GM12891 (cell line): ENCODE data around the gene MROH9.
"Not testable (repeated sequence)": the region's sequence is repeated elsewhere in the genome, so short reads cannot be mapped to it uniquely, and the experiment has no call there.

Source experiments
- DNase-seq: peaks from one replicate; pipeline ENCODE4 v3.0.0; 2011; ENCODE audit warnings: low spot score; ENCODE audit not compliant: insufficient read length
- FAIRE-seq: peaks from 2 replicates; lab custom pipeline; 2011; peaks lifted over from hg19 to GRCh38; lab: Jason Lieb, UNC
- PAX5 ChIP-seq: IDR thresholded peaks from 2 replicates; pipeline ENCODE4 v1.6.1; 2011; ENCODE audit warnings: low read length, moderate library complexity, mild to moderate bottlenecking; ENCODE audit not compliant: insufficient read depth, severe bottlenecking
- POLR2A ChIP-seq: IDR thresholded peaks from 2 replicates; pipeline ENCODE4 v1.6.1; 2011; ENCODE audit warnings: low read depth, low read length, control low read depth
- POLR2AphosphoS5 ChIP-seq: IDR thresholded peaks from 2 replicates; pipeline ENCODE4 v1.6.1; 2011; ENCODE audit warnings: low read depth, low read length, control low read depth
- POU2F2 ChIP-seq: IDR thresholded peaks from 2 replicates; pipeline ENCODE4 v1.6.1; 2011; ENCODE audit warnings: low read depth, mild to moderate bottlenecking, control low read depth, low read length, moderate library complexity
- SPI1 ChIP-seq: IDR thresholded peaks from 2 replicates; pipeline ENCODE4 v1.6.1; 2011; ENCODE audit warnings: low read depth, low read length, control low read depth
- TAF1 ChIP-seq: IDR thresholded peaks from 2 replicates; pipeline ENCODE4 v1.6.1; 2011; ENCODE audit warnings: low read depth, low read length, control low read depth

Gene MROH9

GRCh38 chr1:170927955-170928840, 7.1 kb upstream of the MROH9 start:
- FAIRE-seq: no peak
- no peak for DNase-seq
- no peak for TF ChIP-seq PAX5
- no peak for TF ChIP-seq POU2F2
- no peak for TF ChIP-seq SPI1
- no peak for TF ChIP-seq POLR2A
- no peak for TF ChIP-seq POLR2AphosphoS5
- no peak for TF ChIP-seq TAF1

GRCh38 chr1:170929412-170929834, 5.9 kb upstream of the MROH9 start:
- TF ChIP-seq TAF1 (no peak), POLR2A (no peak)
- DNase-seq: no peak
- FAIRE-seq: no peak

GRCh38 chr1:170929835-170930554, 5.3 kb upstream of the MROH9 start:
- TF ChIP-seq PAX5: no peak
- TF ChIP-seq TAF1: no peak
- TF ChIP-seq SPI1: no peak
- no peak for TF ChIP-seq POLR2AphosphoS5
- no peak for TF ChIP-seq POLR2A
- no peak for TF ChIP-seq POU2F2
- DNase-seq (peak; percentile 19), FAIRE-seq (peak; percentile 91)

- DNase-seq: no peak
- TF ChIP-seq POLR2A: no peak
- no peak for TF ChIP-seq POLR2AphosphoS5
- no peak for TF ChIP-seq SPI1
- no peak for TF ChIP-seq PAX5
- no peak for TF ChIP-seq TAF1
- no peak for TF ChIP-seq POU2F2
- no peak for FAIRE-seq
These were observed 3.7 kb upstream of the MROH9 start for GRCh38 chr1:170931650-170932049.

- no peak for DNase-seq
- no peak for FAIRE-seq
- TF ChIP-seq TAF1 (no peak), POLR2AphosphoS5 (no peak), PAX5 (no peak), POLR2A (no peak), SPI1 (no peak), POU2F2 (no peak)
These were observed 3.1 kb upstream of the MROH9 start for GRCh38 chr1:170932236-170932635.

- TF ChIP-seq PAX5 (no peak), SPI1 (no peak), TAF1 (no peak), POU2F2 (no peak), POLR2AphosphoS5 (no peak), POLR2A (no peak)
- FAIRE-seq: no peak
- DNase-seq: no peak
These were observed 2.9 kb downstream of the MROH9 start for GRCh38 chr1:170938281-170938680.

- DNase-seq (no peak), FAIRE-seq (no peak)
- TF ChIP-seq SPI1 (no peak), PAX5 (no peak), POLR2A (no peak), POLR2AphosphoS5 (no peak), POU2F2 (no peak), TAF1 (no peak)
These were observed 4.1 kb downstream of the MROH9 start for GRCh38 chr1:170939476-170939875.

GRCh38 chr1:170951744-170952143, 16.4 kb downstream of the MROH9 start:
- not testable (repeated sequence) for DNase-seq, FAIRE-seq

- TF ChIP-seq POLR2AphosphoS5 (no peak), TAF1 (no peak), SPI1 (no peak), POU2F2 (no peak), PAX5 (no peak), POLR2A (no peak)
- FAIRE-seq (no peak), DNase-seq (no peak)
These were observed 24.1 kb downstream of the MROH9 start for GRCh38 chr1:170959385-170959784.
